Astrocyte (in vitro differentiated cells and primary cell): ENCODE data around the gene GABBR2.

Experiments used
- EZH2 ChIP-seq: IDR thresholded peaks from 2 replicates; pipeline ENCODE4 v1.6.1; 2012; ENCODE audit warnings: mild to moderate bottlenecking, low read length, inconsistent platforms; ENCODE audit not compliant: insufficient read depth
- TF ChIP-seq, protein P1 (sequence below): IDR thresholded peaks from 2 replicates; pipeline ENCODE4 v1.5.1; 2011; ENCODE audit warnings: low read depth, mild to moderate bottlenecking, inconsistent platforms, low read length, moderate library complexity; ENCODE audit not compliant: insufficient read depth

DNA sequence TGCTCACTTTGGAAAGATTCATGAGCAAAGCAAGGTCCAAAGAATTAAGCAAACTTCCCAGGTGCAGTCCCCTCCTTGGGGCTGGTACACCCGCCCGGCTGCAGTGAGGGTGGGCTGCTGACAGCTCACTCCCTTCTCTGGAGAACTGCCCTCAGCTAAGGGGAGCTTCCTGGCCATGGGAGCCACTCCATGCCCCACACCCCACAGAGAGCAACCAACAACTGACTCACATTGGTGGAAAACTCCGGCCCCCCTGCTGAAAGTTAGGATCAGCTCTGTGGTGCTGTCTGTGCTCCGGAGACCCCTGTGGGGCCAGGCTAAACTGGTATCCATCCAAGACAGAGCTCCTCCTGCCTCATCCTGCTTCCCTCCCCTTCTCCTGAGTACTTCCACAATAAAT lies 223.0 kb downstream of the GABBR2 start:
- TF ChIP-seq, protein P1, sequence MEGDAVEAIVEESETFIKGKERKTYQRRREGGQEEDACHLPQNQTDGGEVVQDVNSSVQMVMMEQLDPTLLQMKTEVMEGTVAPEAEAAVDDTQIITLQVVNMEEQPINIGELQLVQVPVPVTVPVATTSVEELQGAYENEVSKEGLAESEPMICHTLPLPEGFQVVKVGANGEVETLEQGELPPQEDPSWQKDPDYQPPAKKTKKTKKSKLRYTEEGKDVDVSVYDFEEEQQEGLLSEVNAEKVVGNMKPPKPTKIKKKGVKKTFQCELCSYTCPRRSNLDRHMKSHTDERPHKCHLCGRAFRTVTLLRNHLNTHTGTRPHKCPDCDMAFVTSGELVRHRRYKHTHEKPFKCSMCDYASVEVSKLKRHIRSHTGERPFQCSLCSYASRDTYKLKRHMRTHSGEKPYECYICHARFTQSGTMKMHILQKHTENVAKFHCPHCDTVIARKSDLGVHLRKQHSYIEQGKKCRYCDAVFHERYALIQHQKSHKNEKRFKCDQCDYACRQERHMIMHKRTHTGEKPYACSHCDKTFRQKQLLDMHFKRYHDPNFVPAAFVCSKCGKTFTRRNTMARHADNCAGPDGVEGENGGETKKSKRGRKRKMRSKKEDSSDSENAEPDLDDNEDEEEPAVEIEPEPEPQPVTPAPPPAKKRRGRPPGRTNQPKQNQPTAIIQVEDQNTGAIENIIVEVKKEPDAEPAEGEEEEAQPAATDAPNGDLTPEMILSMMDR: no peak
- no peak for TF ChIP-seq EZH2
